HG03045 (cell line): ENCODE measurements around the gene SLX1A.
"Not testable (repeated sequence)": the region's sequence is repeated elsewhere in the genome, so short reads cannot be mapped to it uniquely, and the experiment has no call there.

ENCODE experiments used
- ATAC-seq: cut with Tn5 transposase; IDR thresholded peaks from one replicate; pipeline ENCODE4 v1.9.1; 2021; ENCODE audit warnings: mild to moderate bottlenecking, moderate library complexity; ENCODE audit not compliant: unreplicated experiment

The SLX1A gene

GRCh38 chr16:30193615-30194014 lies at the start of gene SLX1A, which contains the start of gene BOLA2B:
Gene SLX1A, plus strand, starts transcription at chr16:30193875. Its CDS starts 210 bp downstream, at chr16:30194085.
Gene BOLA2B, minus strand, starts transcription at chr16:30193666. Its CDS starts 71 bp downstream, at chr16:30193595.
- peak; percentile 84 for ATAC-seq

- no peak for ATAC-seq
Observed at GRCh38 chr16:30144017-30144416, 49.7 kb upstream of the SLX1A start.

- ATAC-seq: no peak
Observed at GRCh38 chr16:30144917-30145316, 48.8 kb upstream of the SLX1A start.

- no peak for ATAC-seq
Observed at GRCh38 chr16:30145657-30146056, 48.0 kb upstream of the SLX1A start.

DNA sequence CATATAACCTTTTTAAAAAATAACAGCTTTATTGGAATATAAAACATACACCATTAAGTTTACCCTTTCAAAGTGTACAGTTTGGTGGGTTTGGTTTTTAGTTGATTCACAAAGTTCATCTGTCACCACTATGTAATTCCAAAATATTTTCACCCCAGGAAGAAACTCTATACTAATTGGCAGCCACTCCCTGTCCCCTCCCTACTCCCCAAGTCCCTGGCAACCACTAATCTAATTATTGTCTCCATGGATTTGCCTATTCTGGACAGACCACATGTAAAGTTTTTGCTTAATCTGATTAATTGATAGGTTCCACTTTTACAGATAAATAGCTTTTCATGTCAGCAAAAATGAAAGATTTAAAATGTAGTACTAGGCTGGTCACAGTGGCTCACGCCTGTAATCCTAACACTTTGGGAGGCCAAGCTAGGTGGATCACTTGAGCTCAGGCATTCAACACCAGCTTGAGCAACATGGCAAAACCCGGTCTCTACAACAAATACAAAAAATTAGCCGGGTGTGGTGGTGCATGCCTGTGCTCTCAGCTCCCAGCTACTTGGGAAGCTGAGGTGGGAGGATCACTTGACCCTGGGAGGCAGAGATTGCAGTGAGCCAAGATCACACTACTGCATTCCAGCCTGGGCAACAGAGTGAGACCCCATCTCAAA lies 45.7 kb upstream of the SLX1A start:
- ATAC-seq: no peak

GRCh38 chr16:30149250-30149930 lies 44.3 kb upstream of the SLX1A start:
- no peak for ATAC-seq

DNA sequence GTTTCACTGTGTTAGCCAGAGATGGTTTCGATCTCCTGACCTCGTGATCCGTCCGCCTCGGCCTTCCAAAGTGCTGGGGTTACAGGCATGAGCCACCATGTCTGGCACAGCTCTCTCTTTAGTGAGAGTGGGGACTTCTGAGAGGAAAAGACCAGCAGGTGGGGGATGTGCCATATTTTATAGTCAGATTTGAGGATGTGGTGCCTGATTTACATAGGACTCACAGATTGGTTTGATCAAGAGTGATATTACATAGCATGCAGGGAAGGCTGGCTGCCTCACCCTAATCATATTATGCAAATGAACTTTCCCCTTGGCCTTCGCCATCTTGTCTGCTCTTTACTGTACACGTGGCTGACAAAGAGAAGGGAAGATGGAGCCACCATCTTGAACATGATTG lies 42.6 kb upstream of the SLX1A start:
- no peak for ATAC-seq

GRCh38 chr16:30152517-30152916 lies 41.2 kb upstream of the SLX1A start:
- ATAC-seq: no peak

- ATAC-seq: no peak
Observed at GRCh38 chr16:30155188-30155587, 38.5 kb upstream of the SLX1A start.

GRCh38 chr16:30157214-30157613 lies 36.5 kb upstream of the SLX1A start:
- no peak for ATAC-seq

DNA sequence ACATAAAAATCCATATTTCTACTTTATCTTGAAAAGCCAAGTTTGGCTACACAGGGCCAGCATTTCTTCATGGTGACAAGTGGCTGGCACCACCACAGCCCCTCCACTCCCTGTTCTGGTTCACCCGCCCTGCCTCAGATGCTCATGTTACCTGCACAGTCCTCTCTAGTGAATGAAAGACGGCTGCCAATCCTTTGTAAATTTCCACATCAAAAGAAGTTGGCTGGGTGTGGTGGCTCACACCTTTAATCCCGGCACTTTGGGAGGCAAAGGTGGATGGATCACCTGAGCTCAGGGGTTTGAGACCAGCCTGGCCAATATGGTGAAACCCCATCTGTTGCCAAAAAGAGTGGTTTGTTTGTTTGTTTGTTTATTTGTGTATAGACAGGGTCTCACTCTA lies 30.1 kb upstream of the SLX1A start:
- no peak for ATAC-seq

GRCh38 chr16:30166202-30166902 lies 27.3 kb upstream of the SLX1A start:
- no peak for ATAC-seq

DNA sequence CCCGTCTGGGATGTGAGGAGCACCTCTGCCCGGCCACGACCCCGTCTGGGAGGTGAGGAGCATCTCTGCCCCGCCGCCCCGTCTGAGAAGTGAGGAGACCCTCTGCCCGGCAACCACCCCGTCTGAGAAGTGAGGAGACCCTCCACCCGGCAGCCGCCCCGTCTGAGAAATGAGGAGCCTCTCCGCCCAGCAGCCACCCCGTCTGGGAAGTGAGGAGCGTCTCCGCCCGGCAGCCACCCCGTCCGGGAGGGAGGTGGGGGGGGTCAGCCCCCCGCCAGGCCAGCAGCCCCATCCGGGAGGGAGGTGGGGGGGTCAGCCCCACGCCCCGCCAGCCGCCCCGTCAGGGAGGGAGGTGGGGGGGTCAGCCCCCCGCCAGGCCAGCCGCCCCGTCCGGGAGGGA lies 24.9 kb upstream of the SLX1A start:
- not testable (repeated sequence) for ATAC-seq

DNA sequence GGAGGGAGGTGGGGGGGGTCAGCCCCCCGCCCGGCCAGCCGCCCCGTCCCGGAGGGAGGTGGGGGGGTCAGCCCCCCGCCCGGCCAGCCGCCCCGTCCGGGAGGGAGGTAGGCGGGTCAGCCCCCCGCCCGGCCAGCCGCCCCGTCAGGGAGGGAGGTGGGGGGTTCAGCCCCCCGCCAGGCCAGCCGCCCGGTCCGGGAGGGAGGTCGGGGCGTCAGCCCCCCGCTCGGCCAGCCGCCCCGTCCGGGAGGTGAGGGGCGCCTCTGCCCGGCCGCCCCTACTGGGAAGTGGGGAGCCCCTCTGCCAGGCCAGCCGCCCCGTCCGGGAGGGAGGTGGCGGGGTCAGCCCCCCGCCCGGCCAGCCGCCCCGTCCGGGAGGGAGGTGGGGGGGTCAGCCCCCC lies 24.3 kb upstream of the SLX1A start:
- ATAC-seq: not testable (repeated sequence)

- ATAC-seq: not testable (repeated sequence)
Observed at GRCh38 chr16:30170145-30170544, 23.5 kb upstream of the SLX1A start.

GRCh38 chr16:30173054-30173453 lies 20.6 kb upstream of the SLX1A start:
- no peak for ATAC-seq

GRCh38 chr16:30176876-30177275 lies 16.8 kb upstream of the SLX1A start:
- ATAC-seq: not testable (repeated sequence)

- ATAC-seq: no peak
Observed at GRCh38 chr16:30179195-30179594, 14.5 kb upstream of the SLX1A start.

- no peak for ATAC-seq
Observed at GRCh38 chr16:30179931-30180330, 13.7 kb upstream of the SLX1A start.

- ATAC-seq: no peak
Observed at GRCh38 chr16:30180741-30181140, 12.9 kb upstream of the SLX1A start.

DNA sequence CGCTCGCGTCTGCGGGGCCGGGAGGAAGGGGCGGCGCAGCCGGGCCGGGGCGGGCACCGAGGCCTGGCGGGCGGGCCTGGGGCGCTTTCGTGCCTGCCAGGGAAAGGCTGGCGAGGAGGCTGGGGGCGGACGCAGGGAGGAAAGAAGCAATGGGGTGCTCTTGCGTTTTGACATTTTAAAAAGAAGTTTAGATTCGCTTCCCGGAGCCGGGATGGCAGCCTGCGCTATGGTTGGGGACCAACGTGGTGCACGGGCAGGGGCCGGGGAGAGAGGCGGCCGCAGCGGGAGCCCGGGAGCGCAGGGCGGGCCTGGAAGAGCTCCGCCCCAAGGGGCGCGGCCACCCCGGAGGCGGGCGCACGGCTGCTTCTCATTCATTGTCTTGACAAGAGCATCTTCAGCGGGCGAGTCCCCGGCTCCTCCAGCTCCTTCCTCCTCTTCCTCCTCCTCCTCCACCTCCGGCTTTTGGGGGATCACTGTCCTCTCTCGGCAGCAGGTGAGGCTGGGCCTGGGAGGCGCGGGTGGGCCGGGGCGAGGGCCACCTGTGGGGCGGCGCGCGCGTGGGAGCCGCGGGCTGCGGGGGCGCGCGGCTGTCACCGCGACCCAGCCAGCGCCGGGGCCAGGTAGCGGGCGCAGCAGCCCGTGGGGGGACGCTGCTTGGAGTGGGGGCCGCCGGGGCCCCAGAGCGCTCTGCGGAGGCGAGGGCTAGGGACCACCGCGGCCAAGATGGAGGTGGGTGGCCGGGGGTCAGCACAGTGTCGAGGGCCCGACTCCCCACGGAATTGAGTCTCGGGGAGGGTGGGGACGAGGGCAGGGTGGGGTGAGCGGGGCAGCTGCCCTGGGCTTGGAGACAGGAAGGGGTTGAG lies 10.2 kb upstream of the SLX1A start, which contains the start of gene CORO1A:
CORO1A (plus strand) TSS at position 370 of the 863 bp plus-strand sequence. CDS start 1,608 bp downstream, outside the sequence.
- peak; percentile 51 for ATAC-seq
